ENCODE data around the gene MMP20. TPM values are rescaled to one million over a fixed set of nuclear protein-coding genes. Genes with fewer than 3 reads are reported as not detected.

MMP20 gene
- polyA plus RNA-seq, 1 experiment, result not detected

GRCh38 chr11:102620179-102620578, 5.0 kb downstream of the MMP20 start:
- Histone ChIP-seq H3K4me3 (ENCODE audit: low read depth, low read length) (no peak overlapping the region), H3K27ac (ENCODE audit: low read depth, low read length) (no peak overlapping the region), H3K9me3 (ENCODE audit: control insufficient read depth, insufficient read depth, low read length) (no peaks in the 10 kb centered on the region), H3K27me3 (ENCODE audit: control insufficient read depth, insufficient read depth, low read length) (no peaks in the 10 kb centered on the region)
- TF ChIP-seq, protein P1, sequence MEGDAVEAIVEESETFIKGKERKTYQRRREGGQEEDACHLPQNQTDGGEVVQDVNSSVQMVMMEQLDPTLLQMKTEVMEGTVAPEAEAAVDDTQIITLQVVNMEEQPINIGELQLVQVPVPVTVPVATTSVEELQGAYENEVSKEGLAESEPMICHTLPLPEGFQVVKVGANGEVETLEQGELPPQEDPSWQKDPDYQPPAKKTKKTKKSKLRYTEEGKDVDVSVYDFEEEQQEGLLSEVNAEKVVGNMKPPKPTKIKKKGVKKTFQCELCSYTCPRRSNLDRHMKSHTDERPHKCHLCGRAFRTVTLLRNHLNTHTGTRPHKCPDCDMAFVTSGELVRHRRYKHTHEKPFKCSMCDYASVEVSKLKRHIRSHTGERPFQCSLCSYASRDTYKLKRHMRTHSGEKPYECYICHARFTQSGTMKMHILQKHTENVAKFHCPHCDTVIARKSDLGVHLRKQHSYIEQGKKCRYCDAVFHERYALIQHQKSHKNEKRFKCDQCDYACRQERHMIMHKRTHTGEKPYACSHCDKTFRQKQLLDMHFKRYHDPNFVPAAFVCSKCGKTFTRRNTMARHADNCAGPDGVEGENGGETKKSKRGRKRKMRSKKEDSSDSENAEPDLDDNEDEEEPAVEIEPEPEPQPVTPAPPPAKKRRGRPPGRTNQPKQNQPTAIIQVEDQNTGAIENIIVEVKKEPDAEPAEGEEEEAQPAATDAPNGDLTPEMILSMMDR (IDR thresholded peaks at IDR 0.05; ENCODE audit: low read depth, low read length), result no peak
- DNase-seq (ENCODE audit: low read depth, low spot score), result no peak
- ChIA-PET CTCF (interaction anchor here (0.7 kb wide), 1 partner anchor 46 kb away, joined by 3 read pairs; no protein-coding TSS in a partner anchor), POLR2A (no interaction called here)

- Histone ChIP-seq H3K27ac (ENCODE audit: low read depth, low read length) (no peak overlapping the region), H3K4me3 (ENCODE audit: low read depth, low read length) (no peak overlapping the region), H3K27me3 (ENCODE audit: control insufficient read depth, insufficient read depth, low read length) (no peaks in the 10 kb centered on the region), H3K9me3 (ENCODE audit: control insufficient read depth, insufficient read depth, low read length) (no peaks in the 10 kb centered on the region)
- ChIA-PET CTCF (interaction anchor here (1.1 kb wide), 1 partner anchor 21 kb away, joined by 3 read pairs; no protein-coding TSS in a partner anchor), POLR2A (no interaction called here)
- TF ChIP-seq, protein P1 (IDR thresholded peaks at IDR 0.05; ENCODE audit: low read depth, low read length), result no peak
- no peak for DNase-seq (ENCODE audit: low read depth, low spot score)
Observed at GRCh38 chr11:102617466-102618008, 7.6 kb downstream of the MMP20 start.

- Histone ChIP-seq H3K27me3 (ENCODE audit: control insufficient read depth, insufficient read depth, low read length) (no peaks in the 10 kb centered on the region), H3K27ac (ENCODE audit: low read depth, low read length) (no peak overlapping the region), H3K4me3 (ENCODE audit: low read depth, low read length) (no peak overlapping the region), H3K9me3 (ENCODE audit: control insufficient read depth, insufficient read depth, low read length) (no peaks in the 10 kb centered on the region)
- DNase-seq (ENCODE audit: low read depth, low spot score), result no peak
- ChIA-PET CTCF (interaction anchor here (1.5 kb wide), 1 partner anchor 274 kb away, joined by 4 read pairs; no protein-coding TSS in a partner anchor), POLR2A (no interaction called here)
- TF ChIP-seq, protein P1 (IDR thresholded peaks at IDR 0.05; ENCODE audit: low read depth, low read length), result no peak
Observed at GRCh38 chr11:102615894-102616432, 9.2 kb downstream of the MMP20 start.

GRCh38 chr11:102615077-102615893, 9.8 kb downstream of the MMP20 start:
- Histone ChIP-seq H3K9me3 (ENCODE audit: control insufficient read depth, insufficient read depth, low read length) (no peaks in the 10 kb centered on the region), H3K27me3 (ENCODE audit: control insufficient read depth, insufficient read depth, low read length) (no peaks in the 10 kb centered on the region), H3K27ac (ENCODE audit: low read depth, low read length) (no peak overlapping the region), H3K4me3 (ENCODE audit: low read depth, low read length) (no peak overlapping the region)
- TF ChIP-seq, protein P1 (IDR thresholded peaks at IDR 0.05; ENCODE audit: low read depth, low read length), result no peak
- DNase-seq (ENCODE audit: low read depth, low spot score), result no peak
- POLR2A ChIA-PET, result no interaction called here
- CTCF ChIA-PET, result interaction anchor here (1.5 to 2.1 kb wide), 2 partner anchors 51 to 273 kb away, joined by 4 to 12 read pairs; no protein-coding TSS in a partner anchor

DNA sequence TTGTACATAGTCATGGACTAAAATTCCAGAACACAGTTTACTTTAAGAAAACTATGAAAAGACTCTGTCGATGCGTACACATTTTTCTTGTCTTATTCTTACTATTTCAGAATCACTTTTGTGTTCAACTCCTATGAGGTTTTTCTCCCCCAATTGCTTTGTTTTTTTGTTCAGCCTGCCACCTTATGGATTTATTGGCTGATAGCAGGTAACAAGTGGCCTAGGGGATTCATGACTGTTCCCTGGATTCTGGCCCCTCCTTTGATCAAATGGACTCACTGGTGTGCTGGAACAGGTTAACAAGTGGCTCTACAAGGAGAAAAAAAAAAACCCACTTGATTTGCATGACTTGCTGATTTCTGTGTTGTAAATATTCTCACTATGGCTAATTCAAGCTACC, 10.6 kb downstream of the MMP20 start:
- POLR2A ChIA-PET, result no interaction called here
- TF ChIP-seq, protein P1 (IDR thresholded peaks at IDR 0.05; ENCODE audit: low read depth, low read length), result peak; percentile 7; the same call in 1 of the 2 replicates
- no peaks in the 10 kb centered on the region for H3K9me3 ChIP-seq (ENCODE audit: control insufficient read depth, insufficient read depth, low read length)
- no peak for DNase-seq (ENCODE audit: low read depth, low spot score)
- no peak overlapping the region for H3K4me3 ChIP-seq (ENCODE audit: low read depth, low read length)
- H3K27me3 ChIP-seq (ENCODE audit: control insufficient read depth, insufficient read depth, low read length), result no peaks in the 10 kb centered on the region
- no peak overlapping the region for H3K27ac ChIP-seq (ENCODE audit: low read depth, low read length)
- CTCF ChIA-PET, result interaction anchor here (1.5 to 2.9 kb wide), 6 partner anchors 11 to 321 kb away, joined by 3 to 23 read pairs (median 10); partner anchors contain the start of gene MMP20
